OCI-LY7 (cell line): ENCODE data around the gene AMPH. TPM values are rescaled to one million over a fixed set of nuclear protein-coding genes. Genes with fewer than 3 reads are reported as not detected.
"Not testable (repeated sequence)": the region's sequence is repeated elsewhere in the genome, so short reads cannot be mapped to it uniquely, and the experiment has no call there.

ENCODE experiments used
- BruUV-seq: library from RNA; stranded (reverse); fragments of 400-500 nt; replicated peaks from 2 replicates; lab custom pipeline; 2021; lab: Mats Ljungman, UMichigan
- CTCF ChIA-PET: fragments of 300-600 bp; sonication (Branson Sonifier 250); formaldehyde crosslinking; loops from one replicate; lab custom pipeline; 2022; ENCODE audit warnings: antibody characterized with exemption; ENCODE audit not compliant: unreplicated experiment; lab: Charles Lee
- POLR2A ChIA-PET: fragments of 300-600 bp; sonication (Branson Sonifier 250); formaldehyde crosslinking; loops from one replicate; lab custom pipeline; 2022; ENCODE audit warnings: antibody characterized with exemption; lab: Charles Lee
- DNase-seq: peaks from one replicate; pipeline ENCODE4 v3.0.0-alpha.2; 2015; ENCODE audit warnings: low spot score
- H2AFZ ChIP-seq: fragments of 200-600 bp; sonication (generic), shearing (Covaris generic); 2 replicates; pipeline ENCODE4 v1.6.1; 2014; ENCODE audit warnings: mild to moderate bottlenecking, antibody characterized with exemption, low read length, moderate library complexity
- H3K27ac ChIP-seq: fragments of 200-600 bp; sonication (generic); 2 replicates; pipeline ENCODE4 v1.5.1; 2014; ENCODE audit warnings: mixed run types, low read depth, mild to moderate bottlenecking, moderate library complexity, low read length, inconsistent platforms; ENCODE audit not compliant: poor library complexity, severe bottlenecking
- H3K36me3 ChIP-seq: fragments of 200-600 bp; sonication (generic); 2 replicates; pipeline ENCODE4 v1.6.1; 2014; ENCODE audit warnings: mild to moderate bottlenecking, antibody characterized with exemption, low read length, moderate library complexity, mixed read lengths; ENCODE audit not compliant: insufficient read depth
- H3K4me1 ChIP-seq: fragments of 200-600 bp; sonication (generic); 2 replicates; pipeline ENCODE4 v1.5.1; 2014; ENCODE audit warnings: mild to moderate bottlenecking, low read length; ENCODE audit not compliant: insufficient read depth, poor library complexity, severe bottlenecking
- H3K4me2 ChIP-seq: fragments of 200-600 bp; sonication (generic); 2 replicates; pipeline ENCODE4 v1.6.1; 2014; ENCODE audit warnings: mild to moderate bottlenecking, low read length
- H3K4me3 ChIP-seq: fragments of 200-600 bp; sonication (generic); 2 replicates; pipeline ENCODE4 v1.5.1; 2014; ENCODE audit warnings: mild to moderate bottlenecking, low read depth, low read length; ENCODE audit not compliant: poor library complexity, severe bottlenecking
- H3K79me2 ChIP-seq: fragments of 200-600 bp; sonication (generic); 2 replicates; pipeline ENCODE4 v1.6.1; 2016; ENCODE audit warnings: low read depth, mild to moderate bottlenecking, low read length, moderate library complexity, mixed read lengths; ENCODE audit not compliant: insufficient read depth
- H3K9me2 ChIP-seq: fragments of 200-600 bp; sonication (generic); 2 replicates; pipeline ENCODE4 v1.6.1; 2016; ENCODE audit warnings: mild to moderate bottlenecking, low read length, mixed read lengths; ENCODE audit not compliant: insufficient read depth
- H3K9me3 ChIP-seq: fragments of 200-600 bp; sonication (generic); 2 replicates; pipeline ENCODE4 v1.6.1; 2014; ENCODE audit warnings: mild to moderate bottlenecking, mixed run types, low read length, mixed read lengths
- H4K20me1 ChIP-seq: fragments of 200-600 bp; sonication (generic); 2 replicates; pipeline ENCODE4 v1.6.1; 2014; ENCODE audit warnings: mild to moderate bottlenecking, antibody characterized with exemption, low read length, moderate library complexity, mixed read lengths; ENCODE audit not compliant: insufficient read depth
- EZH2phosphoT487 ChIP-seq: fragments of 200-600 bp; sonication (generic); IDR thresholded peaks from 2 replicates; pipeline ENCODE4 v1.6.1; 2018; ENCODE audit warnings: low read depth, borderline replicate concordance, mild to moderate bottlenecking, mixed run types, antibody characterized with exemption, low read length, moderate library complexity, mixed read lengths
- intact Hi-C: fragments of 100-400 bp; cut with micrococcal nuclease; formaldehyde crosslinking; loops from one replicate; pipeline ENCODE4 v1.10.0; 2022; ENCODE audit not compliant: unreplicated experiment
- total RNA-seq, 2 experiments: library from RNA; depleted of rRNA in 1 of 2; stranded (reverse); fragments of >200 nt in 1 of 2; shearing (Covaris generic) in 1 of 2; gene quantifications; 2 replicates each; pipeline ENCODE4 v1.2.3, GENCODE V29; 2014 to 2022
- TF ChIP-seq, protein P1 (sequence below): fragments of 200-600 bp; sonication (generic); conservative IDR thresholded peaks from 2 replicates; pipeline ENCODE4 v1.5.1; 2014; ENCODE audit warnings: mild to moderate bottlenecking, antibody characterized with exemption, low read length, moderate library complexity, mixed read lengths

Gene AMPH
- total RNA-seq, 2 experiments from 2014 or later = not detected

DNA sequence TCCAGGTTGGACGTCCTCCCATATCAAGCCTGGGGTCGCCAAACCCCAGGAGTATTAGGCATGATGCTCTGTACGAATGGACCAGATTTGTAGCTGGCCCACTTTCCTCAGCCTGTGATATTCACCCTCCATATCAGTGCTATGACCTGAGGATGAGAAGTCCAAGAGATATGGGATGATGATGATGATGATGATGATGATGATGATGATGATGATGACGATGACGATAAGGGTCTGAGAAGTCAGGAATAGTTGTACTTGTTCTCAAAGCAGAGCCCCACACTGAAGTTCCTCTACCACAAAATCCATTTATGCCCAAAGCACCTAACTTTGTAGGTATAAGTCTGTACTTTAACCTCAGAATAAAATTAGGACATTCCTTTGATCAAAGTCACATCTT, 50.7 kb downstream of the AMPH start:
- ChIA-PET CTCF (no interaction called here), POLR2A (no interaction called here)
- Histone ChIP-seq H3K4me3 (no peak overlapping the region), H4K20me1 (no peaks in the 10 kb centered on the region), H3K9me3 (no peaks in the 10 kb centered on the region), H3K9me2 (no peaks in the 10 kb centered on the region), H2AFZ (no peak overlapping the region), H3K4me1 (no peaks in the 10 kb centered on the region), H3K36me3 (no peaks in the 10 kb centered on the region), H3K4me2 (no peak overlapping the region), H3K27ac (no peak overlapping the region), H3K79me2 (no peaks in the 10 kb centered on the region)
- TF ChIP-seq, protein P1, sequence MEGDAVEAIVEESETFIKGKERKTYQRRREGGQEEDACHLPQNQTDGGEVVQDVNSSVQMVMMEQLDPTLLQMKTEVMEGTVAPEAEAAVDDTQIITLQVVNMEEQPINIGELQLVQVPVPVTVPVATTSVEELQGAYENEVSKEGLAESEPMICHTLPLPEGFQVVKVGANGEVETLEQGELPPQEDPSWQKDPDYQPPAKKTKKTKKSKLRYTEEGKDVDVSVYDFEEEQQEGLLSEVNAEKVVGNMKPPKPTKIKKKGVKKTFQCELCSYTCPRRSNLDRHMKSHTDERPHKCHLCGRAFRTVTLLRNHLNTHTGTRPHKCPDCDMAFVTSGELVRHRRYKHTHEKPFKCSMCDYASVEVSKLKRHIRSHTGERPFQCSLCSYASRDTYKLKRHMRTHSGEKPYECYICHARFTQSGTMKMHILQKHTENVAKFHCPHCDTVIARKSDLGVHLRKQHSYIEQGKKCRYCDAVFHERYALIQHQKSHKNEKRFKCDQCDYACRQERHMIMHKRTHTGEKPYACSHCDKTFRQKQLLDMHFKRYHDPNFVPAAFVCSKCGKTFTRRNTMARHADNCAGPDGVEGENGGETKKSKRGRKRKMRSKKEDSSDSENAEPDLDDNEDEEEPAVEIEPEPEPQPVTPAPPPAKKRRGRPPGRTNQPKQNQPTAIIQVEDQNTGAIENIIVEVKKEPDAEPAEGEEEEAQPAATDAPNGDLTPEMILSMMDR = no peak
- no peak for TF ChIP-seq EZH2phosphoT487
- intact Hi-C loops = no loop called here
- DNase-seq = no peak
- no TSS peak for BruUV-seq

DNA sequence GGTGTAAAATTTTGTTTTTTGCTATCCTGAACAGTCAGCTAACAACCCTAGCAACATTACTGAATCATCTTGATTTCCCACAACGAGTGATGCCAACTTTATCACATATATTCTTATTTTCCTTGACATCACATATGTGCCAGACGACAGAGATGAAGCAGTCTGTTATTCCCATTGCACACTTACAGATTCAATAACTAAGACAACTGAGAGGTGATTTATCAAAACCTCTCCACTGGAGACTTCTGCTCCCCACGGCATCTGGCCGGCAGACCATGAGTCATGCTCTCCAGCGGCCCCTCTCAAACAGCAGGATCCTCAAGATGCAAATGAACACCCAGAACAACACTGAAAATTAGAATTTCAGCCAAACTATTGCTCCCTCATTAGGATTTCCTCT, 57.1 kb downstream of the AMPH start:
- H3K4me2 ChIP-seq = no peak overlapping the region
- no peak overlapping the region for H2AFZ ChIP-seq
- no TSS peak for BruUV-seq
- ChIA-PET POLR2A (no interaction called here), CTCF (no interaction called here)
- DNase-seq = no peak
- no peaks in the 10 kb centered on the region for H4K20me1 ChIP-seq
- TF ChIP-seq, protein P1 = no peak
- no peak for TF ChIP-seq EZH2phosphoT487
- no peaks in the 10 kb centered on the region for H3K79me2 ChIP-seq
- no peaks in the 10 kb centered on the region for H3K36me3 ChIP-seq
- no peaks in the 10 kb centered on the region for H3K9me3 ChIP-seq
- H3K4me1 ChIP-seq = no peaks in the 10 kb centered on the region
- no peak overlapping the region for H3K27ac ChIP-seq
- intact Hi-C loops = no loop called here
- no peaks in the 10 kb centered on the region for H3K9me2 ChIP-seq
- no peak overlapping the region for H3K4me3 ChIP-seq

DNA sequence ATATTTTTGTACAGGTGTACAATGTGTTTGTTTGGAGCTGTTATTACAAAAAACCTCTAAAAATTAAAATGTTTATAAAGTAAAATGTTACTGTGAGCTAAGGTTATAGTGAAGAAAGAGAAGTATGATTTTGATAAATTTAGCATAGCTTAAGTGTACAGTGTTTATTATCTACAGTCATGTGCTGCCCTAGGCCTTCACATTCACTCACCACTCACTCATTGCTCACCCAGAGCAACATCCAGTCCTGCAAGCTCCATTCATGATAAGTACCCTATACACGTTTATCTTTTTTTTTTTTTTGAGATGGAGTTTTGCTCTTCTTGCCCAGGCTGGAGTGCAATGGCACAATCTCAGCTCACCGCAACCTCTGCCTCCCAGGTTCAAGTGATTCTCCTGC, 59.6 kb downstream of the AMPH start:
- H3K4me2 ChIP-seq, H3K27ac ChIP-seq, H3K36me3 ChIP-seq, POLR2A ChIA-PET, H3K9me3 ChIP-seq, intact Hi-C loops, CTCF ChIA-PET, H2AFZ ChIP-seq, H3K4me1 ChIP-seq, H3K4me3 ChIP-seq, H4K20me1 ChIP-seq, H3K9me2 ChIP-seq, DNase-seq, BruUV-seq, H3K79me2 ChIP-seq: not testable (repeated sequence)
